K562 (cell line): ENCODE measurements around the gene DAP. TPM values are rescaled to one million over a fixed set of nuclear protein-coding genes. Genes with fewer than 3 reads are reported as not detected.

Experiments
- ATF7 ChIP-seq: fragments of 450-650 bp; IDR thresholded peaks from 2 replicates; pipeline ENCODE4 v1.7.1; 2014; ENCODE audit warnings: mild to moderate bottlenecking, moderate library complexity
- BRCA1 ChIP-seq, 2 experiments: fragments of 450-650 bp in 1 of 2; sonication (generic) in 1 of 2; formaldehyde crosslinking in 1 of 2; IDR thresholded peaks; 2 replicates each; pipeline versions ENCODE4 v1.5.0 to v1.6.1; 2017 to 2020; ENCODE audit warnings: mild to moderate bottlenecking in 1 of 2, missing genetic modification reagents in 1 of 2
- NFRKB ChIP-seq: fragments of 450-650 bp; IDR thresholded peaks from 2 replicates; pipeline ENCODE4 v1.6.1; 2016; ENCODE audit warnings: low read depth
- ZMIZ1 ChIP-seq, 2 experiments: fragments of 150-350 bp in 1 of 2; IDR thresholded peaks; 2 replicates each; pipeline ENCODE4 v1.6.1; 2012 to 2016; ENCODE audit warnings: low read depth in 2 of 2, low read length in 2 of 2, mild to moderate bottlenecking in 1 of 2, moderate library complexity in 1 of 2
- polyA plus RNA-seq, 8 experiments: library from polyadenylated mRNA; depleted of rRNA in 4 of 8; stranded (reverse) in 5 of 8; unstranded in 3 of 8; fragments of >200 nt; fragmentation: Nextera tagmentation in 2 of 8; fragmentation: Illumina TruSeq in 1 of 8; extraction: Ambion mirVana in 2 of 8; extraction: Trizol in 1 of 8; gene quantifications; 2 replicates each; pipeline versions ENCODE4 v1.2.1 to v1.2.3, GENCODE V29; 2011 to 2014; ENCODE audit warnings: inconsistent platforms in 1 of 8, missing spikeins in 1 of 8
- total RNA-seq, 7 experiments: library from RNA; depleted of rRNA in 6 of 7; stranded (reverse); fragments of >200 nt in 6 of 7; fragmentation: Illumina TruSeq in 2 of 7; extraction: Trizol in 2 of 7; gene quantifications; 2 replicates each; pipeline versions ENCODE4 v1.2.1 to v1.2.3, GENCODE V29; 2011 to 2021; ENCODE audit warnings: low replicate concordance in 1 of 7

DAP gene
- total and polyA plus RNA-seq, 9 of the 15 experiments (the other 6 are each of a cell fraction or from before 2014, with no cell fraction given) = 14.1 to 151 (median 34.5) TPM

- TF ChIP-seq ATF7 (no peak), ZMIZ1 (IDR thresholded peaks at IDR 0.05; ENCODE audit: low read depth in 2 of 2, low read length in 2 of 2) (no peak), NFRKB (no peak), BRCA1 (IDR thresholded peaks at IDR 0.05) (no peak), BRCA1 (CRISPR knock-in tag; IDR thresholded peaks at IDR 0.05) (no peak)
Observed at GRCh38 chr5:10691826-10692785, 68.9 kb downstream of the DAP start (continued).
